HepG2 (cell line): ENCODE results near the gene CARHSP1. TPM values are rescaled to one million over a fixed set of nuclear protein-coding genes. Genes with fewer than 3 reads are reported as not detected.
A peak's percentile ranks its signal among the peaks of the same experiment; 100 is the strongest.

Source experiments
- ATAC-seq: fragments of 200-7000 bp; cut with Tn5 transposase; 3 replicates; pipeline ENCODE4 v1.9.1; 2020; ENCODE audit warnings: mild to moderate bottlenecking, moderate library complexity
- BruUV-seq: library from RNA; stranded (reverse); fragments of 400-500 nt; replicated peaks from 2 replicates; lab custom pipeline; 2021; lab: Mats Ljungman, UMichigan
- CTCF ChIA-PET: fragments of 300-600 bp; formaldehyde crosslinking; extraction: SDS; loops from one replicate; lab custom pipeline; 2021; ENCODE audit warnings: low total read pairs, inconsistent platforms, low intra/inter-chr PET ratio; lab: Yijun Ruan, JAX
- POLR2A ChIA-PET: fragments of 350-600 bp; sonication (Branson Sonifier 250); formaldehyde crosslinking; loops from one replicate; lab custom pipeline; 2020; ENCODE audit warnings: antibody characterized with exemption, inconsistent platforms; lab: Yijun Ruan, JAX
- DNase-seq: peaks from one replicate; pipeline ENCODE4 v3.0.0-alpha.2; 2015; ENCODE audit warnings: low spot score
- FAIRE-seq: peaks from 3 replicates; lab custom pipeline; 2011; peaks lifted over from hg19 to GRCh38; lab: Jason Lieb, UNC
- H2AFZ ChIP-seq: one replicate; pipeline ENCODE4 v1.6.1; 2011; ENCODE audit warnings: low read length, inconsistent platforms
- H3K27ac ChIP-seq: fragments of 300-600 bp; 3 replicates; pipeline ENCODE4 v1.8.0; 2011; ENCODE audit warnings: mixed run types, mild to moderate bottlenecking, mixed read lengths, low read length, inconsistent platforms; ENCODE audit not compliant: insufficient read depth; ENCODE audit errors: extremely low read length
- H3K27me3 ChIP-seq, 2 experiments: fragments of 200-600 bp in 1 of 2; 2 replicates in 1 of 2; 3 replicates in 1 of 2; pipeline versions ENCODE4 v1.6.0 to v1.8.0; 2011; ENCODE audit warnings: low read length in 2 of 2, mild to moderate bottlenecking in 2 of 2, moderate library complexity in 2 of 2, inconsistent platforms in 1 of 2; ENCODE audit not compliant: insufficient read depth in 2 of 2, control insufficient read depth in 1 of 2
- H3K36me3 ChIP-seq, 2 experiments: fragments of 200-600 bp in 1 of 2; replicated peaks in 1 of 2; 2 replicates in 1 of 2; 3 replicates in 1 of 2; pipeline versions ENCODE4 v1.5.1 to v1.8.0; 2011; ENCODE audit warnings: low read length in 2 of 2, inconsistent platforms in 1 of 2; ENCODE audit not compliant: insufficient read depth in 2 of 2, control insufficient read depth in 1 of 2
- H3K4me1 ChIP-seq: 2 replicates; pipeline ENCODE4 v1.5.1; 2012; ENCODE audit warnings: low read length, inconsistent platforms; ENCODE audit not compliant: insufficient read depth
- H3K4me2 ChIP-seq: 2 replicates; pipeline ENCODE4 v1.6.0; 2011; ENCODE audit warnings: low read depth, low read length, inconsistent platforms
- H3K4me3 ChIP-seq, 3 experiments: fragments of 200-600 bp in 1 of 3; sonication (generic), shearing (Covaris generic) in 1 of 3; replicated peaks in 1 of 3; 2 replicates each; pipeline ENCODE4 v1.5.1; 2011 to 2016; ENCODE audit warnings: low read length in 3 of 3, inconsistent platforms in 2 of 3, low read depth in 2 of 3, mild to moderate bottlenecking in 2 of 3, control low read depth in 1 of 3, mixed read lengths in 1 of 3; ENCODE audit not compliant: insufficient read depth in 1 of 3
- H3K79me2 ChIP-seq: one replicate; pipeline ENCODE4 v1.6.1; 2011; ENCODE audit warnings: low read length, inconsistent platforms; ENCODE audit not compliant: insufficient read depth
- H3K9ac ChIP-seq: 2 replicates; pipeline ENCODE4 v1.6.0; 2011; ENCODE audit warnings: mild to moderate bottlenecking, low read depth, low read length, inconsistent platforms; ENCODE audit not compliant: insufficient read depth
- H3K9me3 ChIP-seq: 2 replicates; pipeline ENCODE4 v1.5.1; 2012; ENCODE audit warnings: mild to moderate bottlenecking, low read length
- H4K20me1 ChIP-seq: 2 replicates; pipeline ENCODE4 v1.6.0; 2011; ENCODE audit warnings: inconsistent platforms, mild to moderate bottlenecking, low read length, moderate library complexity; ENCODE audit not compliant: insufficient read depth
- CENPT ChIP-seq: sonication (generic); formaldehyde crosslinking; IDR thresholded peaks from 2 replicates; pipeline ENCODE4 v1.8.0; 2022; ENCODE audit warnings: low read depth, mild to moderate bottlenecking, moderate library complexity, missing genetic modification reagents
- DZIP1 ChIP-seq: sonication (generic); formaldehyde crosslinking; IDR thresholded peaks from 2 replicates; pipeline ENCODE4 v1.5.0; 2020; ENCODE audit warnings: mild to moderate bottlenecking, missing genetic modification reagents
- HNRNPLL ChIP-seq: fragments of 200-400 bp; formaldehyde crosslinking; IDR thresholded peaks from 2 replicates; pipeline ENCODE4 v1.6.1; 2017; ENCODE audit warnings: mild to moderate bottlenecking, low read depth, low read length; ENCODE audit not compliant: poor library complexity, severe bottlenecking
- MAZ ChIP-seq, 2 experiments: sonication (generic) in 1 of 2; formaldehyde crosslinking in 1 of 2; IDR thresholded peaks; 2 replicates each; pipeline versions ENCODE4 v1.5.0 to v1.6.1; 2012 to 2020; ENCODE audit warnings: low read depth in 2 of 2, mild to moderate bottlenecking in 2 of 2, borderline replicate concordance in 1 of 2, improper control_type of control experiment in 1 of 2, low read length in 1 of 2, missing genetic modification reagents in 1 of 2, moderate library complexity in 1 of 2
- MED8 ChIP-seq: sonication (generic); formaldehyde crosslinking; IDR thresholded peaks from 2 replicates; pipeline ENCODE4 v1.8.1; 2023; ENCODE audit warnings: mild to moderate bottlenecking, missing genetic modification reagents; ENCODE audit not compliant: insufficient replicate concordance
- ZNF562 ChIP-seq: sonication (generic); formaldehyde crosslinking; IDR thresholded peaks from 2 replicates; pipeline ENCODE4 v1.8.0; 2022; ENCODE audit warnings: missing genetic modification reagents, borderline replicate concordance
- ZNF570 ChIP-seq: sonication (generic); formaldehyde crosslinking; IDR thresholded peaks from 2 replicates; pipeline ENCODE4 v1.4.0; 2020; ENCODE audit warnings: mild to moderate bottlenecking, missing genetic modification reagents, borderline replicate concordance
- ZNF576 ChIP-seq: sonication (generic); formaldehyde crosslinking; IDR thresholded peaks from 2 replicates; pipeline ENCODE4 v1.4.0; 2020; ENCODE audit warnings: mild to moderate bottlenecking, missing genetic modification reagents
- ZNF629 ChIP-seq: sonication (generic); formaldehyde crosslinking; conservative IDR thresholded peaks from 2 replicates; pipeline ENCODE4 v1.5.0; 2020; ENCODE audit warnings: missing genetic modification reagents
- ZNF710 ChIP-seq: sonication (generic); formaldehyde crosslinking; IDR thresholded peaks from 2 replicates; pipeline ENCODE4 v1.5.0; 2020; ENCODE audit warnings: mild to moderate bottlenecking, missing genetic modification reagents, borderline replicate concordance
- ZNF780A ChIP-seq: sonication (generic); formaldehyde crosslinking; IDR thresholded peaks from 2 replicates; pipeline ENCODE4 v1.8.0; 2022; ENCODE audit warnings: mild to moderate bottlenecking, missing genetic modification reagents, moderate library complexity
- WGBS: methylation state at CpG from one replicate; pipeline ENCODE4 v1.1.6; 2017; ENCODE audit warnings: low lambda C conversion rate; 5-methylcytosine and 5-hydroxymethylcytosine counted together
- in situ Hi-C: cut with HindIII; loops from 2 replicates; pipeline ENCODE4 v1.10.0; 2017; ENCODE audit warnings: low pct_unique_long_range_greater_than_20kb; ENCODE audit not compliant: extremely low pct_ligation_motif_present
- intact Hi-C: fragments of 100-400 bp; cut with micrococcal nuclease; formaldehyde crosslinking; loops from one replicate; pipeline ENCODE4 v1.10.0; 2022; ENCODE audit not compliant: unreplicated experiment
- polyA plus RNA-seq, 8 experiments: library from polyadenylated mRNA; depleted of rRNA in 3 of 8; stranded (reverse) in 7 of 8; unstranded in 1 of 8; fragments of >200 nt; fragmentation: Illumina TruSeq in 4 of 8; extraction: Trizol in 4 of 8; gene quantifications; 2 replicates each; pipeline versions ENCODE4 v1.2.1 to v1.2.3, GENCODE V29; 2011 to 2016; ENCODE audit warnings: low read depth in 4 of 8, missing spikeins in 1 of 8, mixed read lengths in 1 of 8; ENCODE audit not compliant: insufficient read depth in 1 of 8
- total RNA-seq, 5 experiments: library from RNA; depleted of rRNA; stranded (reverse); fragments of >200 nt; fragmentation: Illumina TruSeq; extraction: Trizol; gene quantifications; 2 replicates each; pipeline ENCODE4 v1.2.3, GENCODE V29; 2016; ENCODE audit warnings: low read depth in 1 of 5
- TF ChIP-seq, protein P1 (sequence below): sonication (generic); formaldehyde crosslinking; IDR thresholded peaks from 2 replicates; pipeline ENCODE4 v1.5.0; 2020; ENCODE audit warnings: missing genetic modification reagents, mild to moderate bottlenecking, borderline replicate concordance

Gene CARHSP1
- total and polyA plus RNA-seq, 2 of the 13 experiments (the other 11 are each of a cell fraction or from before 2014, with no cell fraction given): 173 to 345 TPM

DNA sequence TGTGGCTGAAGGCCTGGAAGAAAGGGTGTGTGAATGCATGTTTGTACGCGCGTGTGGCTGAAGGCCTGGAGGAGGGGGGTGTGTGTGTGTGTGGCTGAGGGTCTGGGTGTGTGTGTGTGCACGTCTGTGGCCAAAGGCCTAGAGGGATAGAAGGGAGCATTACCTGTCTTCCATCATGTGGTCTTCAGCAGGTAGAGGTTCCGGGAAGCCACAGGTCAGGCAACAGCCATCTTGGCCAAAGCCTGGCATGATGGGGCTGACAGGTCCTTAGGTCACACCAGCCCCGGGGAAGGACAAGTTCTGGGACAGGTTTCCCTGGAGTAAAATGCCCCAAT is 18.6 kb upstream of the CARHSP1 start (continued):
- TF ChIP-seq HNRNPLL (peak; percentile 92), ZNF780A (CRISPR knock-in tag) (0 out of 2 replicates have a peak, but pooled peaks have one; percentile 5)
- TF ChIP-seq, protein P1, sequence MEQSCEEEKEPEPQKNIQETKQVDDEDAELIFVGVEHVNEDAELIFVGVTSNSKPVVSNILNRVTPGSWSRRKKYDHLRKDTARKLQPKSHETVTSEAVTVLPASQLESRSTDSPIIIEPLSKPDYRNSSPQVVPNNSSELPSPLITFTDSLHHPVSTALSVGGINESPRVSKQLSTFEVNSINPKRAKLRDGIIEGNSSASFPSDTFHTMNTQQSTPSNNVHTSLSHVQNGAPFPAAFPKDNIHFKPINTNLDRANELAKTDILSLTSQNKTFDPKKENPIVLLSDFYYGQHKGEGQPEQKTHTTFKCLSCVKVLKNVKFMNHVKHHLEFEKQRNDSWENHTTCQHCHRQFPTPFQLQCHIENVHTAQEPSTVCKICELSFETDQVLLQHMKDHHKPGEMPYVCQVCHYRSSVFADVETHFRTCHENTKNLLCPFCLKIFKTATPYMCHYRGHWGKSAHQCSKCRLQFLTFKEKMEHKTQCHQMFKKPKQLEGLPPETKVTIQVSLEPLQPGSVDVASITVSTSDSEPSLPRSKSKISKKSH (CRISPR knock-in tag): peak; percentile 62; the same call in 1 of the 2 replicates

DNA sequence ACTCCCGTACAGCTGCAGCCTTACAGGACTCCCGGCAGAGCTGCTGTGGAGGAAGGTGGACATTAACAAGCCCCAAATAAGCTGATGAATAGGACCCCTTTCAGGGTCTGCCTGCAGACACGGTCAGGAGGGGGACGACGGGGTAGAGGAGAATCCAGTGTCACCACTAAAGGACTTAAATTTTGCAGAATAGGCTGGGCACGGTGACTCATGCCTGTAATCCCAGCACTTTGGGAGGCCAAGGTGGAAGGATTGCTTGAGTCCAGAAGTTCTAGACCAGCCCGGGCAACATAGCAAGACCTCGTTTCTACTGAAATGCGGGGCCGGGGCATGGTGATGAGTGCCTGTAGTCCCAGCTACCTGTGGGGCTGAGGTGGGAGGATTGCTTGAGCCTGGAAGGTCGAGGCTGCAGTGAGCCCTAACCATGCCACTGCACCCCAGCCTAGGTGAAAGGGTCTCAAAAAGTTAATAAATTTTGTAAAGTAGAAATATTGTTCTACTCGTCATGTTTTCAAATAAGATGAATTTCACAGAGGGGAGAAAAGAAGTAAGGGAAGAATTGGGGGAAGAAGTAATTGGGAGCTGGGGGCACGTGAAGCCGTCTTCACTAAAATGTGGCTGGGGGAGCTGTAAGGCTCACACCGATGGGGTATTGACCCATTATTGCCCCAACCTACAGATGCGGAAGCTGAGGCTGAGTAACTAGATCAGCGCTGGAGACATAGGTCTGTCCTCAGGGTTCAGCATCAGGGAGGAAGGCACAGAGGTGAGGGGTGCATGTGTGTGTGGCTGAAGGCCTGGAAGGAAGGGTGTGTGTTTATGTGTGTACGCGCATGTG is 18.0 kb upstream of the CARHSP1 start:
- intact Hi-C loops: no loop called here
- ChIA-PET POLR2A (interaction anchor here (3.0 to 14.5 kb wide), 2 partner anchors 19 to 205 kb away, joined by 7 to 235 read pairs; partner anchors contain the start of genes CARHSP1 and HAPSTR1), CTCF (no interaction called here)
- Histone ChIP-seq H3K27ac (no peak overlapping the region), H3K27me3 (no peaks in the 10 kb centered on the region), H4K20me1 (no peaks in the 10 kb centered on the region), H3K4me1 (peaks cover 50% of the 10 kb centered on the region), H2AFZ (no peak overlapping the region), H3K36me3 (peaks cover 13 to 16% of the 10 kb centered on the region in 2 experiments), H3K4me3 (no peak overlapping the region), H3K9me3 (no peaks in the 10 kb centered on the region), H3K4me2 (peak overlapping the region; percentile 93; the same call in 1 of the 2 replicates), H3K9ac (no peak overlapping the region), H3K79me2 (no peaks in the 10 kb centered on the region)
- BruUV-seq: no TSS peak
- FAIRE-seq (no peak), DNase-seq (no peak), ATAC-seq (no peak)
- WGBS: 78% methylated on average over 19 of the region's 19 CpGs
- in situ Hi-C loops: loop anchor here (25.0 kb wide), 1 partner anchor 225 kb away; the partner anchor contains the start of gene ABAT
- TF ChIP-seq ZNF710 (0 out of 2 replicates have a peak, but pooled peaks have one; percentile 21), MED8 (peak; percentile 56), ZNF570 (CRISPR knock-in tag) (no peak), ZNF629 (CRISPR knock-in tag) (peak; percentile 86), ZNF562 (CRISPR knock-in tag) (0 out of 2 replicates have a peak, but pooled peaks have one; percentile 62), DZIP1 (0 out of 2 replicates have a peak, but pooled peaks have one; percentile 49), MAZ (IDR thresholded peaks at IDR 0.05; ENCODE audit: borderline replicate concordance, low read depth, low read length) (no peak), MAZ (CRISPR knock-in tag; IDR thresholded peaks at IDR 0.05; ENCODE audit: low read depth) (0 out of 2 replicates have a peak, but pooled peaks have one; percentile 0), CENPT (CRISPR knock-in tag) (0 out of 2 replicates have a peak, but pooled peaks have one; percentile 49), ZNF576 (CRISPR knock-in tag) (peak; percentile 44; the same call in 1 of the 2 replicates)
